VCaP (cell line): Measurements from ENCODE around the gene VCAN.
"Not testable (repeated sequence)": the region's sequence is repeated elsewhere in the genome, so short reads cannot be mapped to it uniquely, and the experiment has no call there.

ENCODE experiments used
- H3K27ac ChIP-seq: fragments of 450-650 bp; 2 replicates; pipeline ENCODE4 v1.5.1; 2017
- CTCF ChIP-seq: fragments of 450-650 bp; conservative IDR thresholded peaks from 2 replicates; pipeline ENCODE4 v1.5.1; 2017; ENCODE audit warnings: mild to moderate bottlenecking, moderate library complexity

Gene VCAN

DNA sequence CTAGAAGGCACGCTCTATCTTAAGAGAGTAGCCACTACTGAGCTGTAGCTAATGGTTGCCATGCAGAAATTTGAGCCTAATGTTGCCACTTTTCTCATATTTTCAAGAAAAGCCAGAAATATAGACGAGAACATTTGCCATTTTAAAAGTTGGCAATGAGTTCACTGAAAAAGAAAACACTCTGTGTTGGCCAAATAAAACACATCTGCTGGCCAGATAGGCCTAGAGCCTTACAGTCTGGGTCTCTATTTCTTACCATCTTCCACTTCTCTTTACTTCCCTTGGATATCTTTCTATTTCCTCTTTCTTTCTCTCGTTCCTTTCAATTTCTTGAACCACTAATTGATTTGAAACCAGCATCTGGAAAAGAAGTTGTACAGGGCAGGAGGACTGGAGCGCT lies 36.6 kb upstream of the VCAN start:
- no peak for TF ChIP-seq CTCF
- no peak overlapping the region for H3K27ac ChIP-seq

DNA sequence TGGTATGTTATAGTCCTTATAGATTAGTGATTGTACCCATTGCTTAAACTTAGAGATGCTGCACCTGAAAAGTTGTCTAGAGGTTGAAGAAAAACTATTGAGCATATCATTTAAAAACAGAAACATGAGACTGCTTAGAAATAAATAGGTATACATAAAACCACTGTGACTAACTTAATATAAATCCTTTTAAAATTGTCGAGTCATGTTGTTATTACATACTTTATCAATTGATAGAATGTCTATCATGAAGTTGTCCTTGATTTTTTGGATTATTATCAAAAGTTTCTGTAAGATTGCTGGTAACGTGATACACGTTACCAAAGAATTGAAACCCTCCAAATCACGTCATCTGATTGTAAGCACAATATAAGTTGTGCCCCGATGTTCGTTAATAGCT lies 35.3 kb upstream of the VCAN start:
- no peak for TF ChIP-seq CTCF
- no peak overlapping the region for H3K27ac ChIP-seq

- not testable (repeated sequence) for H3K27ac ChIP-seq
These were observed 33.8 kb upstream of the VCAN start for GRCh38 chr5:83437697-83438096.

DNA sequence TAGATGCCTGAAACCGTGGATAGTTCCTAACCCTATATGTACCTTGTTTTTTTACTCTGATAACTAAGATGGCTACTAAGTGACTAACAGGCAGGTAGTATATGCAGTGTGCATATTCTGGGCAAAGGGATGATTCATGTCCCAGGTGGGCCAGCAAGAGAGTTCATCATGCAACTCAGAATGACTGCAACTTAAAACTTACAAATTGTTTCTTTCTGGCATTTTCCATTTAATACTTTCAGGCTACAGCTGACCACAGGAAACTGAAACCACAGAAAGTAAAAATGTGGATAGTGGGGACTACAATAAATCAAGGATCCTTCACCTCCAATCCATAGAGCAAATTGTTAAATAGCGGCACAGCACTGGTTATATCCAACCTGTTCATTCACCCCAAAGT lies 30.7 kb upstream of the VCAN start:
- no peak for TF ChIP-seq CTCF
- no peak overlapping the region for H3K27ac ChIP-seq

- TF ChIP-seq CTCF: no peak
- no peak overlapping the region for H3K27ac ChIP-seq
These were observed 29.8 kb upstream of the VCAN start for GRCh38 chr5:83441747-83442146.

DNA sequence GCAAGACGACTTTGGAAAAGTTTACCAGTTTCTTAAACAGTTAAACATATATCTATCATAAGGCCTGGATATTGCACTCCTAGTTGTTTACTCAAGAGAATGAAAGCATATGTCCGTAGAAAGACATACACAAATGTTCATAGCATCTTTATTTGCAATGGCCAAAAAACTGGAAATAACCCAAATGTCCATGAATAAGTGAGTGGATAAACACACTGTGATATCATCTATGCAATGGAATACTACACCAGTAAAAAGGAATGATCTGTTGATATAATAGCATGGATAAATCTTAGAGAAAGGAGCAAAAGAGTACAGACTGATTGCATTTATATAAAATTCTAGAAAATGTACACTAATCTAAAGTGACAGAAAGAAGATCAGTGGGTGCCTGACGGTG lies 28.0 kb upstream of the VCAN start:
- TF ChIP-seq CTCF: no peak
- H3K27ac ChIP-seq: no peak overlapping the region

DNA sequence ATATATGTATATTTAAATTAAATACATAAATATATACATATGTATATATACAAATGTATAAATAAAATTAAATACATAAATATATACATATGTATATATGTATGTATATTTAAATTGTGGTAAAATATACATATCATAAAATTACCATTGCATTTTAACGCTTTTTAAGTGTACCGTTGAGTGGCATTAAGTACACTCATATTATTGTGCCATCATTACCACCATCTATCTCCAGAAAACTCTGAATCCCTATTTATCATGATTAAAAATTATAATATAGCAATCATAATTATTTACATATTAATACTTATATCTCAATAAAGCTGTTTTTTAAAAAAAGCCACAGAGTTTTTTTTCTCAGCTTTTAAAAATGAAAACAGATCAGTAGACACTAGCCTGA lies 27.1 kb upstream of the VCAN start:
- no peak for TF ChIP-seq CTCF
- H3K27ac ChIP-seq: no peak overlapping the region

DNA sequence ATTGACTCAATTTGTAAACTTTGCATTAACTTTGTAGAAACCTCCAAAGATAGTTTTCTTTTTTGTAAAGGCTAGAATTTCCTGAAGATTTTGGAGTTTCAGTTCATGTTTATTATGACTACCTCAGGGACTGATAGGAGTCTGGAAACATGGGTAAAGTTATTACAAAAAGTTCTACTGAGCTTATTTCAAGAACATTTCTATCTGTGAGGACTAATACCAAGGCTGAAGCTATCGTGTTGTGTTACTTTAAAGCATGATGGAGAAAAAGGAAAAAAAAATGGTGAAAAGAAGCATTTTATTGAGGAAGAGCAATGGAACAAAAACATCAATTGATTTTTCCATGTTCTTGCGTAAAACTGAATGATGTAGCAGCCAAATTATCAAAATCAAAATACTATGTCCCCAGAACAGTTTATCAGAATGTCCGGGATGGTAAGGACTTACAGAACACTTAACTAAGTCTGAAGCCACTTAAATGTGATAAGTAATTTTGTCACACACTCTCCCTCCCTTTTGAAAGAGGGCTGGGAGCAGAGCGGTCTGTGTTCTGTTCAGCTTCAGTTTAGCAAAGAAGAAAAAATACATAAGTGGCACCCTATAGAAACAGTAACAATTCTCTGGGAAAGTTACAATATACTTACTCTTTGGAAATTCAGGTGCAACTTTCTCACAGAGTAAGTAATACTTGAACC lies 25.1 kb upstream of the VCAN start:
- no peak for TF ChIP-seq CTCF
- H3K27ac ChIP-seq: no peak overlapping the region
